ENCODE results near the gene SPIN1. TPM values are rescaled to one million over a fixed set of nuclear protein-coding genes. Genes with fewer than 3 reads are reported as not detected.

SPIN1 gene
- polyA plus RNA-seq, 1 donor: 58.1 TPM

- no peak for DNase-seq (ENCODE audit: low read depth)
Measured at GRCh38 chr9:88388886-88389605, 802 bp downstream of the SPIN1 start.

GRCh38 chr9:88390371-88390990 lies 2.2 kb downstream of the SPIN1 start:
- no peak for DNase-seq (ENCODE audit: low read depth)

GRCh38 chr9:88391236-88391635 lies 3.0 kb downstream of the SPIN1 start:
- no peak for DNase-seq (ENCODE audit: low read depth)

- DNase-seq (ENCODE audit: low read depth): no peak
Measured at GRCh38 chr9:88391921-88392320, 3.7 kb downstream of the SPIN1 start.

- no peak for DNase-seq (ENCODE audit: low read depth)
Measured at GRCh38 chr9:88392549-88392948, 4.3 kb downstream of the SPIN1 start.

GRCh38 chr9:88396836-88397577 lies 8.8 kb downstream of the SPIN1 start:
- DNase-seq (ENCODE audit: low read depth): no peak

GRCh38 chr9:88398016-88398415 lies 9.8 kb downstream of the SPIN1 start:
- no peak for DNase-seq (ENCODE audit: low read depth)

GRCh38 chr9:88399966-88400365 lies 11.7 kb downstream of the SPIN1 start:
- DNase-seq (ENCODE audit: low read depth): no peak

GRCh38 chr9:88403340-88403739 lies 15.1 kb downstream of the SPIN1 start:
- DNase-seq (ENCODE audit: low read depth): no peak

- DNase-seq (ENCODE audit: low read depth): no peak
Measured at GRCh38 chr9:88406051-88406450, 17.8 kb downstream of the SPIN1 start.

GRCh38 chr9:88411471-88411870 lies 23.2 kb downstream of the SPIN1 start:
- DNase-seq (ENCODE audit: low read depth): no peak

- no peak for DNase-seq (ENCODE audit: low read depth)
Measured at GRCh38 chr9:88414298-88414697, 26.1 kb downstream of the SPIN1 start.

- DNase-seq (ENCODE audit: low read depth): no peak
Measured at GRCh38 chr9:88418025-88418424, 29.8 kb downstream of the SPIN1 start.

- DNase-seq (ENCODE audit: low read depth): no peak
Measured at GRCh38 chr9:88418715-88419540, 30.7 kb downstream of the SPIN1 start.

GRCh38 chr9:88420227-88420626 lies 32.0 kb downstream of the SPIN1 start:
- no peak for DNase-seq (ENCODE audit: low read depth)

GRCh38 chr9:88421348-88421747 lies 33.1 kb downstream of the SPIN1 start:
- no peak for DNase-seq (ENCODE audit: low read depth)

GRCh38 chr9:88425538-88425950 lies 37.3 kb downstream of the SPIN1 start:
- no peak for DNase-seq (ENCODE audit: low read depth)

GRCh38 chr9:88426651-88427050 lies 38.4 kb downstream of the SPIN1 start:
- no peak for DNase-seq (ENCODE audit: low read depth)

GRCh38 chr9:88429595-88430430 lies 41.6 kb downstream of the SPIN1 start:
- DNase-seq (ENCODE audit: low read depth): no peak

GRCh38 chr9:88433583-88434255 lies 45.5 kb downstream of the SPIN1 start:
- DNase-seq (ENCODE audit: low read depth): no peak
